Cerebellar cortex (tissue), 1 donor: ENCODE data around the gene GNG4.
"Not testable (repeated sequence)": the region's sequence is repeated elsewhere in the genome, so short reads cannot be mapped to it uniquely, and the experiment has no call there.

ENCODE experiments used
- DNase-seq: peaks from one replicate; pipeline ENCODE4 v3.0.0-alpha.2; 2015; ENCODE audit warnings: low spot score

Gene GNG4

GRCh38 chr1:235650341-235651169 lies 971 bp upstream of the GNG4 start:
- peak; percentile 23 for DNase-seq

DNA sequence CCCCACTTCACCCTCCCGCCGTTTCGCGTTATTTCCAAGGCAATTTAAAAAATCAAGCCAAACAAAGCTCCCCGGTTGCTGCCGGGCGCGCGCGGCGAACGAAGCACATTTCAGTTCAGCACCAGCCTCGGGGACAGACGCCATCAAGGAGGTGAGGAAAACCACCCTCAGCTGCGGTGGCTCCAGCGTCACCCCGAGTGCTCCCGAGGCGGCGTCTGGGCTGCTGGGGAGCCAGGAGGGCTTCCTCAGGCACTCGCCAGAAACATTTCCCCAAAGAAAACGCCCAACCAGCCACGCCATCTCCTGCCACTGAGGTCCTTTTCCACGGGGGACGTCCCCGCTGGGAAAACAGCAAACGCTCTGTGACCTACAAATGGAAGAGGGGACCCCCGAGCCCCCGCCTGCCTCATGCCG lies 623 bp downstream of the GNG4 start:
- peak; percentile 50 for DNase-seq

DNA sequence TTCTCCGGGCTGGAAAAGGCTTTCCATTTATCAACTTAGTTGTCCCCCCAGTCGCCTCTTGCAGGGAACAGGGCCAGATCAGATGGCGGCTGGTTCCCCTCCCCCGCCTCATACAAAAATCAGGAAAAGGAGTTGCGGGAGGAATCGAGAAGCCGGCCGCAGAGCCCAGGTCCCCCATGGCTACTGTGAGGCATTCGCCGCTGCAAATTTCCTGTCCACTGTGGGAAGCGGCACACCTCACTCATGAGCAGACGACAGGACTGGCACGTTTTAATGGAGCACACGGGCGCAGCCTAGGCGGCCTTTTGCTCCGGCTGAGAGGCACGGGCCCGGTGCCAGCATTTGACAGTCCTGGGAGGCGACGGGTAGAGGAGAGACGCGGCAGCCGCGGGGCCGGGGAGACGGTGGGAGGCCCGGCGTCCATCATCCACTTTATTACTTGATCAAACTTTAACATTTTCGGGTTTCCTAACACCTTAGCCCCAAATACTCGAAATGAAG lies 1.1 kb downstream of the GNG4 start:
- DNase-seq: peak; percentile 83

- DNase-seq: not testable (repeated sequence)
These were observed 2.0 kb downstream of the GNG4 start for GRCh38 chr1:235647537-235647936.

- no peak for DNase-seq
These were observed 3.1 kb downstream of the GNG4 start for GRCh38 chr1:235646463-235646862.

DNA sequence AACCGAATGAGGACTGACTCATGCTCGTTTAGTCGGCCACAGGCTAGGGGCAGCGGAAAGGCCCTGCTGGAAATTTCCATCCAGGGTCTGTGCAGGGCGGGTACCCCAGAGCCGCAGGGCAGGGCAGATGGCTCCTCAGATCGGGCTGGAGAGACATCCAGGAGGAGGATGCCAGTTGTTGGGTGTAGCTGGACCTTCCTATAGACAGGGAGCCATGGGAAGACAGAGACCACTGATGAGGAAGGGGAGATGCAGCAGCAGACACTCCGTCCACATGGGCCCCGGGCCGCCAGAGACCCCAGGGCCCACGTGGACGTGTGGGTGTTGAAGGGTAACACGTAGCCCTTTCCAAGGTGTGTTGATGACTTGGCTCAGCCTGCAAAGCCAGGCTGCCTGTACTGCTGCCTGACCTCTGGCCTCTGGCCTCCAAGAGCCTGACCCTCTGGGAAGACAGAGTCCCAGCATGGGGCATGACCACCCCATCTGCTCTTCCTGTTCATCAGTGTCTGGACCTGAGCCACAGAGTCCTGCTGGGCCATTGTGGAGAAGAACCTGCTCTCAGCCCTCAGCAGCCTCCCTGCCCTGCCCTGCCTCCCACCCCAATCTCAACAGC lies 4.8 kb downstream of the GNG4 start:
- DNase-seq: no peak

- no peak for DNase-seq
These were observed 5.5 kb downstream of the GNG4 start for GRCh38 chr1:235643837-235644692.

DNA sequence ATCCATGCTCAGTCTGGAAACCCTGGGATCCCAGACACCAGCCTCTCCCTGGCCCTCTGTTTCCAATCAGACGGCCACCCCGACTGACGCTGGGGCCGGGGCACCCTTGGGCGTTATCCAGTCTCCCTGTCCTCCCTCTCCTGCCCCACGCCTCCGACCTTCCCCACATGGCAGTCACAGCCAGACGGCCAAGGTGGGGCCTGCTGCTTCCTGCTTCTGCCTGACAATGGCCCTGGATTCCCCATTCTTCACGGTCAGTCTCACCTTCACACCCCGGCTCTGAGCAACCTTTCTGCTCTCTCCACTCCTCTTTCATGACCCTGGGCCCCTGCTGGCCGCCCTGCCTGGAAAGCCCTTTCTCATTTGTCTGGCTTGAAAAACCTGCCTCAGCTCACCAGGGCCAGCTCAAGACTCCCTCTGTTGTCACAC lies 6.6 kb downstream of the GNG4 start:
- DNase-seq: no peak

DNA sequence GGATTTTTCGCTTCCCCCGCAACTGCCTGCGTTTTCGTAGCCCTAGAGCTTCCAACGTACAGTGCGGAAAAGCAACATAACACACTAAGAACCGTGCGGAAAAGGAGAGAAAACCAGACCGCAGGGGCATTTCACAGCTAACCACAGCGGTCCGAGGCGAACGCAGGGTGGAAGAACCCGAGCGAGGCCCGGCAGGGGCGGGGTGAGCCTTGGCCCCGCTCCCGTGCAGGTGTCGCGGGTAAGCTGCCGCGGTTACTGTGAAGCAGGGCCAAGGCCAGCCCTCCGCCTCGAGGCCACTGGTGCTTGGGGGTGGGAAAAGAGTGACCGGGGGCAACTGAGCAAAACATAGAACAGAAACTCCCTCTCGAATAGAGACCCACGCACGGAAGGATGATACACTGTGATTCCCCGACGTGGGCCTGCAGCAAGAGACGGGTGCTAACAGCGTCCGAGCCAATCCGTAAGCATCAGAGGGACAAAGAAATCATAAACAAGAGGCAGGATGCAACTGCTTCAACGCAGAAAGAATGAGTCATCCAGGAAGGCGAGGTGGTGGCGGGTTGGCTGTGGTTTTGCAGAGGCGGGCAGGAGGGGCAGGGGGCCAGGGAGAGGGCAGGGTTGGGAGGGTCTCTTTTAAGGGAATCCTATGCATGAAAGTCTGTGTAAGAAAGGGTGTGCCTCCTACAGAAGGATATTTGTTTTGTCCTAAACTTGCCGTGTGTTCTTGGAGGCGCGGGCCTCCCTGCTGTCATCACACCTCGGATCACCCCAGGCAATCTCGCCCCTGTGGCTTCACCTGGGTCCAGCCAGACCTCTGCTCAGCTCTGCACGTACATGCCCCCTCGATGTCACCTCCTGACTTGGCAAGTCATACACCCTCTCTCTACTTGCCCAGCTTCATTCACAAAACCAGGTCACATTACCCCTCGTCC lies 7.3 kb downstream of the GNG4 start:
- DNase-seq: no peak

DNA sequence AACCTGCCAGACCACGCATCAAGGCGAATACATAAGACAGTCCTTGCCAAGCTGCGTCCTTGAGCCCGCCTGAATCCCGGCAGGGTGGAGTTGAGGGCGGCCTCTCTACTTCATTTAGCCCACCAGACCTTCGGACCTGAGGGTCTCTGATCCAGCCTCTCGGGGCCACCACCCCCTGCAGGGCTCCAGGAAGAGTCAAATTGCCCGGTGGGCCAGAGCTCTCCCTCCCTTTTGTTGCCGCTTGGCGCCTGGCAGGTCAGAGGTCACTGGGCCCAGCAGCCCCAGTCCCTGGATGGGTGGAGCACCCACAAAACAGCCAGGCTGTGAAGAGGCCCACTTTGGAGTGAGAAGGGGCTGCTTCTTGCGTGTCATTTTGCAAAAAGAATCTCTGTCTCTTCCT lies 9.0 kb downstream of the GNG4 start:
- no peak for DNase-seq

- peak; percentile 31 for DNase-seq
These were observed 10.1 kb downstream of the GNG4 start for GRCh38 chr1:235639226-235640205.

DNA sequence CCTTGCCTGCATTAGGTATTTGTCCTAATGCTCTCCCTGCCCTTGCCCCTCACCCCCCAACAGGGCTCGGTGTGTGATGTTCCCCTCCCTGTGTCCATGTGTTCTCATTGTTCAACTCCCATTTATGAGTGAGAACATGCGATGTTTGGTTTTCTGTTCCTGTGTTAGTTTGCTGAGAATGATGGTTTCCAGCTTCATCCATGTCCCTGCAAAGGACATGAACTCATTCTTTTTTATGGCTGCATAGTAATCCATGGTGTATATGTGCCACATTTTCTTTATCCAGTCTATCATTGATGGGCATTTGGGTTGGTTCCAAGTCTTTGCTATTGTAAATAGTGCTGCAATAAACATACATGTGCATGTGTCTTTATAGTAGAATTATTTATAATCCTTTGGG lies 11.0 kb downstream of the GNG4 start:
- DNase-seq: not testable (repeated sequence)

DNA sequence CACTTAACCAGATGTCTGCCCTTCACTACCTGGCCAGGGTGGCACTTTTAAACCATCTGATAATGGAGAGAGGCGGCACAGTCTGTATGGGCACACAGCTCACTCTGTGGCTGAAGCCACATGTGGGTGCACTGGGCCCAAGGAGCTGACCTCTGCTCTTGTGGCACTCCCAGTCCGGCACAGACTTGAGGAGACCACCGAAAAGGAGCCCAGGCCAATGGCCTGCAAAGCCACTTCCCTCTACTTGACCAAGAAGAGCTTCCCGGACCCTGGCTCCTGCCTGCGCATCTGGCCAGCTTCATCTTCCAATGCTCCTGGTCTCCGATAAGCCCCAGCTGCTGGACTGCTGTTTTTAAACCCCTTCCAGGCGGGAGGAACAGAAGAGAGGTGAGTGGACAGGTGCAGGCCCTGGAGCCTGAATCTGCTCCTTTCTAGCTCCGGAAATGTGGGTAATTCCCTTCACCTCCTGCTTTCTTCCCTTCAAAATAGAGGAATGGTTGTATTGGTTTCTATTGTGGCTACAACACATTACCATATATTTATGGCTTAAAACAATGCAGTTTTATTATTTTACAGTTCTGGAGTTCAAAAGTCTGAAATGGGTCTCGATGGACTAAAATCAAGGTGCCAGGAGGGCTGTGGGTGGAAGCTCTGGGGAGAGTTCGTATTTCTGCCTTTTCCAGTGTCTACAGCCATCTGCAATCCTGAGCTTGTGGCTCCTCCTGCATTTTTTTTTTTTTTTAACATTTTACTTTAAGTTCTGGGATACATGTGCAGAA lies 11.6 kb downstream of the GNG4 start:
- DNase-seq: no peak

- no peak for DNase-seq
These were observed 13.5 kb downstream of the GNG4 start for GRCh38 chr1:235635938-235636662.

- DNase-seq: peak; percentile 91
These were observed 16.8 kb downstream of the GNG4 start for GRCh38 chr1:235632506-235633401.

DNA sequence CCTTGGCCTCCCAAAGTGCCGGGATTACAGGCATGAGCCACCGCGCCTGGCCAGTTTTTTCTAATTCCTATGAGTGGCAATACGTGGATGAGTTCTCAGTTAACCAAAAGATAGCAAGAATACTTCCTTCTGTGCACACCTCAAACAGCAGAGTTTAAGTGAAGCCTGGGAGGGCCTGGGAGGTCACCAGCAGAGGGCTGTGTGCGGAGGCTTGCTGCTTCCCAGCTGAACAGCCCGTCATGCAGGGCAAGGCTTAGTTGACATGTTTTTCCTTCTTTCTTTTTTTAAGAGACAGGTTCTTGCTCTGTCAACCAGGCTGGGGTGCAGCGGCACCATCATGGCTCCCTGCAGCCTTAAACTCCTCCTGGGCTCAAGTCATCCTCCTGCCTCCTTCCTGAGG lies 17.8 kb downstream of the GNG4 start:
- no peak for DNase-seq

GRCh38 chr1:235628316-235629005 lies 21.1 kb downstream of the GNG4 start:
- DNase-seq: no peak
